Suprapubic skin (tissue), 4 donors: Measurements from ENCODE around the gene AGAP3. TPM values are rescaled to one million over a fixed set of nuclear protein-coding genes. Genes with fewer than 3 reads are reported as not detected.

Experiments used
- DNase-seq, 2 donors: peaks; one replicate each; pipeline ENCODE4 v3.0.0-alpha.2; 2019; ENCODE audit warnings: low spot score in 2 of 2
- H3K27ac ChIP-seq: fragments of 200-600 bp; sonication (generic); one replicate; pipeline ENCODE4 v1.5.1; 2019
- H3K27me3 ChIP-seq: fragments of 200-600 bp; sonication (generic); one replicate; pipeline ENCODE4 v1.5.1; 2019
- H3K36me3 ChIP-seq: fragments of 200-600 bp; sonication (generic); one replicate; pipeline ENCODE4 v1.5.1; 2019
- H3K4me1 ChIP-seq: fragments of 200-600 bp; sonication (generic); one replicate; pipeline ENCODE4 v1.5.1; 2019
- H3K4me3 ChIP-seq: fragments of 200-600 bp; sonication (generic); one replicate; pipeline ENCODE4 v1.5.1; 2019; ENCODE audit warnings: mild to moderate bottlenecking
- H3K9me3 ChIP-seq: fragments of 200-600 bp; sonication (generic); one replicate; pipeline ENCODE4 v1.5.1; 2019
- EP300 ChIP-seq: sonication (generic); formaldehyde crosslinking; IDR thresholded peaks from one replicate; pipeline ENCODE4 v1.6.1; 2017; ENCODE audit warnings: antibody characterized with exemption
- POLR2A ChIP-seq, 2 donors: fragments of 450-650 bp; IDR thresholded peaks; one replicate each; pipeline ENCODE4 v1.6.1; 2017; ENCODE audit warnings: antibody characterized with exemption in 2 of 2, mild to moderate bottlenecking in 2 of 2, moderate library complexity in 2 of 2
- POLR2AphosphoS5 ChIP-seq, 3 donors: sonication (generic); formaldehyde crosslinking; IDR thresholded peaks; one replicate each; pipeline ENCODE4 v1.6.1; 2017; ENCODE audit warnings: antibody characterized with exemption in 3 of 3
- WGBS: methylation state at CpG from one replicate; pipeline ENCODE4 v1.1.5; 2018; 5-methylcytosine and 5-hydroxymethylcytosine counted together
- total RNA-seq, 4 donors: library from RNA; depleted of rRNA; stranded (reverse); fragments of >200 nt; gene quantifications; one replicate each; pipeline ENCODE4 v1.1.0, GENCODE V29; 2016
- TF ChIP-seq, protein P1 (sequence below), 2 donors: fragments of 200-600 bp in 1 of 2; fragments of 450-650 bp in 1 of 2; sonication (generic) in 1 of 2; IDR thresholded peaks; one replicate each; pipeline ENCODE4 v1.5.1; 2016 to 2019; ENCODE audit warnings: antibody characterized with exemption in 2 of 2, mild to moderate bottlenecking in 1 of 2, moderate library complexity in 1 of 2

AGAP3 gene
- total RNA-seq, 4 donors from 2014 or later = 126 to 162 (median 134) TPM

DNA sequence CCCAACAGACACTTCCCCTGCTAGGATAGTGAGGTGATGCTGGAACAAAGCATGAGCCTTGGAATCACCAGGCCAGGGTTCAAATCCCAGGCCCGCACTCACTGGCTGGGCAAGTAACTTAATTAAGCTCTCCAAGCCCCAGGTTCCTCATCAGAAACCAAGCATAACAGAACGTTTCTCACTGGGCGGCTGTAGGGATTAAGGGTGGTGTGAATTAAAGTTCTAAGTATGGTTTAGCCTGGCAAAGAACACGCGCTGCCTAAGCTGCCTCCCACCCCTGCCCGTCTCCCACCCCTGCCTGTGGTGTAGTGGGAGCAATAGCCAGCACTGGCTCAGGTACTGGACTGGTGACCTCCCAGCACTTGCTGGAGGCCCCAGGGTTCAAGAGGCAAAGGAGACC is 21.3 kb upstream of the AGAP3 start:
- Histone ChIP-seq H3K27ac (no peak overlapping the region), H3K4me3 (no peak overlapping the region), H3K4me1 (peaks cover 38% of the 10 kb centered on the region), H3K27me3 (no peaks in the 10 kb centered on the region), H3K9me3 (no peaks in the 10 kb centered on the region), H3K36me3 (peaks cover 69% of the 10 kb centered on the region)
- WGBS = 81% methylated on average over 6 of the region's 6 CpGs
- TF ChIP-seq, protein P1, sequence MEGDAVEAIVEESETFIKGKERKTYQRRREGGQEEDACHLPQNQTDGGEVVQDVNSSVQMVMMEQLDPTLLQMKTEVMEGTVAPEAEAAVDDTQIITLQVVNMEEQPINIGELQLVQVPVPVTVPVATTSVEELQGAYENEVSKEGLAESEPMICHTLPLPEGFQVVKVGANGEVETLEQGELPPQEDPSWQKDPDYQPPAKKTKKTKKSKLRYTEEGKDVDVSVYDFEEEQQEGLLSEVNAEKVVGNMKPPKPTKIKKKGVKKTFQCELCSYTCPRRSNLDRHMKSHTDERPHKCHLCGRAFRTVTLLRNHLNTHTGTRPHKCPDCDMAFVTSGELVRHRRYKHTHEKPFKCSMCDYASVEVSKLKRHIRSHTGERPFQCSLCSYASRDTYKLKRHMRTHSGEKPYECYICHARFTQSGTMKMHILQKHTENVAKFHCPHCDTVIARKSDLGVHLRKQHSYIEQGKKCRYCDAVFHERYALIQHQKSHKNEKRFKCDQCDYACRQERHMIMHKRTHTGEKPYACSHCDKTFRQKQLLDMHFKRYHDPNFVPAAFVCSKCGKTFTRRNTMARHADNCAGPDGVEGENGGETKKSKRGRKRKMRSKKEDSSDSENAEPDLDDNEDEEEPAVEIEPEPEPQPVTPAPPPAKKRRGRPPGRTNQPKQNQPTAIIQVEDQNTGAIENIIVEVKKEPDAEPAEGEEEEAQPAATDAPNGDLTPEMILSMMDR (IDR thresholded peaks at IDR 0.05) = no peak
- TF ChIP-seq POLR2AphosphoS5 (IDR thresholded peaks at IDR 0.05) (no peak), POLR2A (IDR thresholded peaks at IDR 0.05) (no peak), EP300 (no peak)
- DNase-seq = no peak

DNA sequence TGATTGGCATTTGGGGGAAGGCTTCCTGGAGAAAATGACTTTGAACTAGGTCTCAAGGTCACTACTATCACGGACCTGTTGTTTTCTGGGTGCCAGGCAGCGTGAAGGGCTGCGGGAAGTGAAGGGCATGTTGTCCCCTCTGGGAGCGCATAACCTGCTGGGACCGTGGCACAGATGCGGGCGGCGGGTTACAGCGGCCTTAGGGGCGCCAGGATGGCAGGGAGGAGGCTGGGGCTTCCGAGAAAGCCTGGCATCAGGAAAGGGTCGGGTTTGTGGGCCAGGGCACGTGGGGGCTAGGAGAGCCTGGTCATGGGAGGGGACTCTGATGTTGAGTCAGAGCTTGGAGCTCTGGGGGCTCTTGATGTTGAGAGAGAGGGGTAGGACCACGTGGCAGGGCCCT is 20.8 kb upstream of the AGAP3 start:
- H3K36me3 ChIP-seq = peaks cover 74% of the 10 kb centered on the region
- no peak for DNase-seq

DNA sequence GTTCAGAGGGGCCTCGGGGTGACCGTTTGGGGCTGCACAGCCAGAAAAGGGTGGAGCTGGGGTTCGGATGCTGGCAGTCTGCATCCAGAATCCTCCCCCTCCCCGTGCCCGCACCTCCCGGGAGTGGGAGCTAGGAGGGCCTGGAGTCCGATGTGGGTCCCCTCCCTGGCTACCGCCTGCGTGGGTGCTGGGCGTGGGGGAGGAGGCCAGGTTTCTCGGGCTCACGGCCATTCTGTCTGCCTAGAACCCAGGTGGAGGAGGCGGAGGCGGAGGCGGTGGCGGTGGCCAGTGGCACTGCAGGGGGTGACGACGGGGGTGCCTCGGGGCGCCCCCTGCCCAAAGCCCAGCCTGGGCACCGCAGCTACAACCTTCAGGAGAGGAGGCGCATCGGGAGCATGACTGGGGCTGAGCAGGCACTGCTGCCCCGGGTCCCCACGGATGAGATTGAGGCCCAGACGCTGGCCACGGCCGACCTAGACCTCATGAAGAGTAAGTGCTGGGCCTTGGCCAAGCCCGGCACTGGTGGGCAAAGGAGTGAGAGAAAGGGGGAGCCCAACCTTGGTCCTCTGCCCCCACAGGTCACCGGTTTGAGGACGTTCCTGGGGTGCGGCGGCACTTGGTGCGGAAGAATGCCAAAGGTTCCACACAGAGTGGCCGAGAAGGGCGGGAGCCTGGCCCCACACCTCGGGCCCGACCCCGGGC is 19.9 kb upstream of the AGAP3 start:
- Histone ChIP-seq H3K4me1 (peaks cover 24% of the 10 kb centered on the region), H3K27me3 (no peaks in the 10 kb centered on the region), H3K27ac (no peak overlapping the region), H3K4me3 (no peak overlapping the region), H3K9me3 (no peaks in the 10 kb centered on the region), H3K36me3 (peaks cover 83% of the 10 kb centered on the region)
- 86% methylated on average over 26 of the region's 39 CpGs for WGBS
- no peak for DNase-seq
- no peak for TF ChIP-seq EP300
- TF ChIP-seq POLR2A (IDR thresholded peaks at IDR 0.05) = no peak
- TF ChIP-seq, protein P1 (IDR thresholded peaks at IDR 0.05) = no peak
- no peak for TF ChIP-seq POLR2AphosphoS5 (IDR thresholded peaks at IDR 0.05)

More for the DNA sequence above, 20.8 kb upstream of the AGAP3 start:
- H3K4me1 ChIP-seq = peaks cover 33% of the 10 kb centered on the region
- H3K27me3 ChIP-seq = no peaks in the 10 kb centered on the region
- H3K9me3 ChIP-seq = no peaks in the 10 kb centered on the region
- no peak overlapping the region for H3K4me3 ChIP-seq
- no peak for TF ChIP-seq EP300
- TF ChIP-seq POLR2A (IDR thresholded peaks at IDR 0.05) = no peak
- no peak for TF ChIP-seq POLR2AphosphoS5 (IDR thresholded peaks at IDR 0.05)
- H3K27ac ChIP-seq = no peak overlapping the region
- 93% methylated on average over 14 of the region's 14 CpGs for WGBS

DNA sequence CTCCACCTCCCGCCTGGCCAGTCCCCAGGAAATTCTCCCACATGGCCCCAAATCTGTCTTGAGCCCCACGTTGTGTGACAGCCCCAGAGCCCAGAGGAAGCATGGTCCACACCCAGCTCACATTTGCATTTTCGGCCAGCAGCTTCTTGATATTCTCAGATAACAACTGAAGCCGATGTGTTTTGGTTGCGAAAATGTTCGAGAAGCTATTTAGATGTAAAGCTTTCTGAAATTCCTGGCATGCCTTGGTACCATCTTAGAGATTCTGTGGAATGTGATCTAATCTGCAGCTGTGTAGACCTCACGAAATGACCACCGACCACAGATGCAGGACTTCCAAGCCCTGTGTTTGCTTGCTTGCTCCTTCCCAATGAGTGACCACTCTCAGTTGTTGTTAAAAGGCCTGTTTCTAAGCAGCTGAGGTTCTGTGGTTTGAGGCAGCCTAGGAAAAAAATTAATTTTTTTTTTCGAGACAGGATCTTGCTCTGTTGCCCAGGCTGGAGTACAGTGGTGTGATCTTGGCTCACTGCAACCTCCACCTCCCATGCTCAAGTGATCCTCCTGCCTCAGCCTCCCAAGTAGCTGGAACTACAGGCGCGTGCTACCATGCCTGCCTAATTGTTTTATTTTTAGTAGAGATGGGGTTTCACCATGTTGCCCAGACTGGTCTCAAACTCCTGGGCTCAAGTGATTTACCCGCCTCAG is 18.1 kb upstream of the AGAP3 start:
- Histone ChIP-seq H3K9me3 (no peaks in the 10 kb centered on the region), H3K4me1 (peaks cover 6% of the 10 kb centered on the region), H3K27ac (no peak overlapping the region), H3K36me3 (peaks cover 94% of the 10 kb centered on the region), H3K27me3 (no peaks in the 10 kb centered on the region), H3K4me3 (no peak overlapping the region)
- 83% methylated on average over 12 of the region's 12 CpGs for WGBS
- TF ChIP-seq POLR2AphosphoS5 (IDR thresholded peaks at IDR 0.05) (no peak), POLR2A (IDR thresholded peaks at IDR 0.05) (no peak), EP300 (no peak)
- TF ChIP-seq, protein P1 (IDR thresholded peaks at IDR 0.05) = no peak
- no peak for DNase-seq

DNA sequence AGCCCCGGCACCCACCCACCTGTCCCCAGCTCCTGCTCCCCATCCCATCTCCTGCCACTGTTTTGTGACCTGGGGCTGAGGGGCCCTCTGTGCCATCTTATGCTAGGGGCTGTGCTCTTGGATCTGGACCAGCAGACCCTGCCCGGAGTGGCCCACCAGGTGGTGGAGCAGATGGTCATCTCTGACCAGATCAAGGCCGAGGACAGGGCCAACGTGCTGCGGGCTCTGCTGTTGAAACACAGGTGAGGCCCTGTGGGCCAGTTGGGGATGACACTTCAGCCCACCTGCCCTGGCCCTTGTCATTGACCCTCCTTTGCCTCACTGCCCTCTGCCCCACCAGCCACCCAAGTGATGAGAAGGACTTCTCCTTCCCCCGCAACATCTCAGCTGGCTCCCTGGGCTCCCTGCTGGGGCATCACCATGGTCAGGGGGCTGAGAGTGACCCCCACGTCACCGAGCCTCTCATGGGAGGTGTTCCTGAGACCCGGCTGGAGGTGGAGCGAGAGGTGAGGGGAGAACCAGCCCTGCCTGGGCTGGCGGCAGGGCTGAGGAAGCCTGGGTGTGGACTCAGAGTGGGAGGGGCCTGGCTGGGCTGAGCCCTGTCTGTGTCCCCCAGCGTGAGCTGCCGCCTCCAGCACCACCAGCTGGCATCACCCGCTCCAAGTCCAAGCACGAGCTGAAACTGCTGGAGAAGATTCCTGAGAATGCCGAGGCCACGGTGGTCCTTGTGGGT is 16.3 kb upstream of the AGAP3 start:
- TF ChIP-seq EP300 = no peak
- no peak for TF ChIP-seq POLR2AphosphoS5 (IDR thresholded peaks at IDR 0.05)
- no peak for TF ChIP-seq POLR2A (IDR thresholded peaks at IDR 0.05)
- TF ChIP-seq, protein P1 (IDR thresholded peaks at IDR 0.05) = no peak
- peaks cover 99% of the 10 kb centered on the region for H3K36me3 ChIP-seq
- no peak overlapping the region for H3K27ac ChIP-seq
- 89% methylated on average over 10 of the region's 17 CpGs for WGBS
- H3K27me3 ChIP-seq = no peaks in the 10 kb centered on the region
- H3K9me3 ChIP-seq = no peaks in the 10 kb centered on the region
- no peak for DNase-seq
- no peaks in the 10 kb centered on the region for H3K4me1 ChIP-seq
- H3K4me3 ChIP-seq = no peak overlapping the region
